Type B pancreatic cell (in vitro differentiated cells): ENCODE data around the gene IFT22. TPM values are rescaled to one million over a fixed set of nuclear protein-coding genes. Genes with fewer than 3 reads are reported as not detected.

Experiments used
- DNase-seq: peaks from one replicate; pipeline ENCODE4 v3.0.0; 2021; ENCODE audit warnings: mixed read lengths; ENCODE audit not compliant: unreplicated experiment; ENCODE audit errors: extremely low spot score
- H3K27ac Mint-ChIP-seq: 2 replicates; pipeline ENCODE4 v1.8.0; 2021; ENCODE audit warnings: mild to moderate bottlenecking, mixed read lengths
- H3K27me3 Mint-ChIP-seq: 2 replicates; pipeline ENCODE4 v1.8.0; 2021; ENCODE audit warnings: mixed read lengths
- H3K36me3 Mint-ChIP-seq: 2 replicates; pipeline ENCODE4 v1.8.0; 2021; ENCODE audit warnings: mixed read lengths
- H3K4me1 Mint-ChIP-seq: one replicate; pipeline ENCODE4 v1.8.0; 2021; ENCODE audit warnings: mixed read lengths; ENCODE audit not compliant: unreplicated experiment
- H3K4me3 Mint-ChIP-seq: 2 replicates; pipeline ENCODE4 v1.8.0; 2021; ENCODE audit warnings: mild to moderate bottlenecking, mixed read lengths
- H3K9me3 Mint-ChIP-seq: 2 replicates; pipeline ENCODE4 v1.8.0; 2021; ENCODE audit warnings: mixed read lengths
- CTCF ChIP-seq: fragments of 200-600 bp; sonication (generic); conservative IDR thresholded peaks from 2 replicates; pipeline ENCODE4 v1.5.0; 2021; ENCODE audit warnings: antibody characterized with exemption, mild to moderate bottlenecking
- total RNA-seq: library from RNA; stranded (reverse); gene quantifications from 2 replicates; pipeline ENCODE4 v1.2.1, GENCODE V29; 2021; ENCODE audit warnings: low replicate concordance

IFT22 gene
- total RNA-seq, 1 donor from 2014 or later: 48.1 TPM

GRCh38 chr7:101347477-101347876 is 25.9 kb upstream of the IFT22 start:
- Mint-ChIP-seq H3K4me1 (peaks cover 6% of the 10 kb centered on the region), H3K27ac (no peak overlapping the region), H3K4me3 (no peak overlapping the region), H3K27me3 (no peaks in the 10 kb centered on the region), H3K9me3 (peaks cover 3% of the 10 kb centered on the region), H3K36me3 (no peaks in the 10 kb centered on the region)
- TF ChIP-seq CTCF: no peak
- no peak for DNase-seq

GRCh38 chr7:101342892-101343291 is 21.3 kb upstream of the IFT22 start:
- Mint-ChIP-seq H3K36me3 (no peaks in the 10 kb centered on the region), H3K4me3 (no peak overlapping the region), H3K27ac (no peak overlapping the region), H3K4me1 (no peaks in the 10 kb centered on the region), H3K9me3 (no peaks in the 10 kb centered on the region), H3K27me3 (no peaks in the 10 kb centered on the region)
- DNase-seq: no peak
- no peak for TF ChIP-seq CTCF

- no peaks in the 10 kb centered on the region for H3K4me1 Mint-ChIP-seq
- H3K9me3 Mint-ChIP-seq: no peaks in the 10 kb centered on the region
- H3K27ac Mint-ChIP-seq: no peak overlapping the region
- no peak for TF ChIP-seq CTCF
- no peak overlapping the region for H3K4me3 Mint-ChIP-seq
- no peak for DNase-seq
- no peaks in the 10 kb centered on the region for H3K27me3 Mint-ChIP-seq
- no peaks in the 10 kb centered on the region for H3K36me3 Mint-ChIP-seq
Observed at GRCh38 chr7:101340379-101340778, 18.8 kb upstream of the IFT22 start.

- DNase-seq: no peak
- Mint-ChIP-seq H3K27ac (no peak overlapping the region), H3K9me3 (no peaks in the 10 kb centered on the region), H3K36me3 (no peaks in the 10 kb centered on the region), H3K4me1 (peaks cover 3% of the 10 kb centered on the region), H3K27me3 (no peaks in the 10 kb centered on the region), H3K4me3 (no peak overlapping the region)
- TF ChIP-seq CTCF: no peak
Observed at GRCh38 chr7:101333912-101334311, 12.3 kb upstream of the IFT22 start.

GRCh38 chr7:101332026-101332425 is 10.4 kb upstream of the IFT22 start:
- peaks cover 3% of the 10 kb centered on the region for H3K4me1 Mint-ChIP-seq
- no peak overlapping the region for H3K4me3 Mint-ChIP-seq
- H3K36me3 Mint-ChIP-seq: no peaks in the 10 kb centered on the region
- no peak for DNase-seq
- TF ChIP-seq CTCF: no peak
- no peaks in the 10 kb centered on the region for H3K9me3 Mint-ChIP-seq
- H3K27ac Mint-ChIP-seq: no peak overlapping the region
- H3K27me3 Mint-ChIP-seq: no peaks in the 10 kb centered on the region

- Mint-ChIP-seq H3K27me3 (no peaks in the 10 kb centered on the region), H3K36me3 (no peaks in the 10 kb centered on the region), H3K4me1 (peaks cover 3% of the 10 kb centered on the region), H3K4me3 (no peak overlapping the region), H3K27ac (no peak overlapping the region), H3K9me3 (no peaks in the 10 kb centered on the region)
- no peak for DNase-seq
- TF ChIP-seq CTCF: no peak
Observed at GRCh38 chr7:101330011-101330484, 8.4 kb upstream of the IFT22 start.
